ENCODE data around the gene ZNF536. TPM values are rescaled to one million over a fixed set of nuclear protein-coding genes. Genes with fewer than 3 reads are reported as not detected.

Gene ZNF536
- total and polyA plus RNA-seq, 2 donors (not counting 3 experiments of a cell fraction or from before 2014, with no cell fraction given): not detected

GRCh38 chr19:30449673-30450072 lies 77.5 kb downstream of the ZNF536 start:
- no peak for FAIRE-seq
- no TSS peak for BruUV-seq (replicated peaks)
- Histone ChIP-seq H3K9me3 (replicated peaks; ENCODE audit: control insufficient read depth, insufficient read depth, low read length) (peaks cover 2% of the 10 kb centered on the region), H3K4me2 (ENCODE audit: insufficient read depth, low read length) (no peak overlapping the region), H3K9ac (replicated peaks; ENCODE audit: extremely low read depth, insufficient read depth, low read length) (no peak overlapping the region), H3K27me3 (ENCODE audit: control insufficient read depth in 2 of 2, insufficient read depth in 2 of 2, low read length in 2 of 2) (no peaks in the 10 kb centered on the region), H2AFZ (ENCODE audit: low read depth, low read length) (no peak overlapping the region), H3K4me1 (ENCODE audit: control insufficient read depth, extremely low read depth, insufficient read depth, low read length) (no peaks in the 10 kb centered on the region), H3K79me2 (ENCODE audit: control insufficient read depth, insufficient read depth, low read length) (no peaks in the 10 kb centered on the region), H4K20me1 (replicated peaks; ENCODE audit: control insufficient read depth, extremely low read depth, insufficient read depth, low read length) (no peaks in the 10 kb centered on the region), H3K36me3 (ENCODE audit: control insufficient read depth in 2 of 2, extremely low read depth in 1 of 2, insufficient read depth in 2 of 2, low read length in 2 of 2) (no peaks in the 10 kb centered on the region), H3K4me3 (replicated peaks in 1 of 3; ENCODE audit: insufficient read depth in 1 of 3, low read depth in 1 of 3, low read length in 3 of 3) (no peak overlapping the region), H3K27ac (ENCODE audit: insufficient read depth, low read depth, low read length) (no peak overlapping the region), H3K9me1 (replicated peaks; ENCODE audit: control insufficient read depth, extremely low read depth, insufficient read depth, low read length) (no peaks in the 10 kb centered on the region)
- POLR2A ChIA-PET: no interaction called here
- CTCF ChIA-PET: no interaction called here
- DNase-seq (ENCODE audit: low read depth, low spot score): no peak
- dilution Hi-C loops (cut with MboI; ENCODE audit: extremely low pct_ligation_motif_present, low sequenced_read_pairs): no loop called here
- intact Hi-C loops (cut with micrococcal nuclease): no loop called here
- no peak for TF ChIP-seq MYC (IDR thresholded peaks at IDR 0.05; ENCODE audit: low read depth, low read length)
- TF ChIP-seq FOS (IDR thresholded peaks at IDR 0.05; ENCODE audit: borderline replicate concordance, insufficient read depth, low read length): no peak
- no peak for TF ChIP-seq GATA2 (IDR thresholded peaks at IDR 0.05; ENCODE audit: insufficient read depth, insufficient read length, low read depth, low read length)
- TF ChIP-seq POLR2AphosphoS5 (IDR thresholded peaks at IDR 0.05; ENCODE audit: insufficient read depth, low read depth, low read length): no peak
- no peak for TF ChIP-seq POLR2A (IDR thresholded peaks at IDR 0.05; ENCODE audit: low read depth, low read length)
- no peak for TF ChIP-seq JUN (IDR thresholded peaks at IDR 0.05; ENCODE audit: borderline replicate concordance, insufficient read depth, insufficient read length, low read depth)
- TF ChIP-seq CTCF (IDR thresholded peaks at IDR 0.05; ENCODE audit: extremely low read depth in 1 of 2, insufficient read depth in 1 of 2, low read depth in 1 of 2, low read length in 2 of 2): no peak
- no peak for TF ChIP-seq EZH2 (IDR thresholded peaks at IDR 0.05; ENCODE audit: borderline replicate concordance, low read depth, low read length, severe bottlenecking)
- TF ChIP-seq MAX (IDR thresholded peaks at IDR 0.05; ENCODE audit: insufficient read depth, insufficient read length): no peak
